Measurements from ENCODE around the gene SLC25A43. TPM values are rescaled to one million over a fixed set of nuclear protein-coding genes. Genes with fewer than 3 reads are reported as not detected.

SLC25A43 gene
- total RNA-seq, 1 donor: 22.0 TPM

GRCh38 chrX:119393144-119393543 lies 6.0 kb upstream of the SLC25A43 start:
- TF ChIP-seq CTCF (IDR thresholded peaks at IDR 0.05; ENCODE audit: insufficient read depth, low read depth, low read length): no peak
- no peak for DNase-seq (ENCODE audit: low read depth)
- H3K4me3 ChIP-seq (ENCODE audit: low read depth, low read length): no peak overlapping the region

GRCh38 chrX:119398587-119398973 lies 556 bp upstream of the SLC25A43 start:
- TF ChIP-seq CTCF (IDR thresholded peaks at IDR 0.05; ENCODE audit: insufficient read depth, low read depth, low read length): no peak
- H3K4me3 ChIP-seq (ENCODE audit: low read depth, low read length): peak overlapping the region; percentile 61
- peak; percentile 55 for DNase-seq (ENCODE audit: low read depth)

GRCh38 chrX:119399772-119400101 lies 601 bp downstream of the SLC25A43 start:
- H3K4me3 ChIP-seq (ENCODE audit: low read depth, low read length): peak overlapping the region; percentile 61
- peak; percentile 22 for DNase-seq (ENCODE audit: low read depth)
- TF ChIP-seq CTCF (IDR thresholded peaks at IDR 0.05; ENCODE audit: insufficient read depth, low read depth, low read length): no peak

GRCh38 chrX:119401569-119401968 lies 2.4 kb downstream of the SLC25A43 start:
- no peak for DNase-seq (ENCODE audit: low read depth)
- TF ChIP-seq CTCF (IDR thresholded peaks at IDR 0.05; ENCODE audit: insufficient read depth, low read depth, low read length): no peak
- no peak overlapping the region for H3K4me3 ChIP-seq (ENCODE audit: low read depth, low read length)

GRCh38 chrX:119402588-119402987 lies 3.5 kb downstream of the SLC25A43 start:
- no peak for TF ChIP-seq CTCF (IDR thresholded peaks at IDR 0.05; ENCODE audit: insufficient read depth, low read depth, low read length)
- no peak for DNase-seq (ENCODE audit: low read depth)
- H3K4me3 ChIP-seq (ENCODE audit: low read depth, low read length): no peak overlapping the region

GRCh38 chrX:119406776-119407175 lies 7.6 kb downstream of the SLC25A43 start:
- DNase-seq (ENCODE audit: low read depth): no peak
- TF ChIP-seq CTCF (IDR thresholded peaks at IDR 0.05; ENCODE audit: insufficient read depth, low read depth, low read length): no peak
- no peak overlapping the region for H3K4me3 ChIP-seq (ENCODE audit: low read depth, low read length)

GRCh38 chrX:119407681-119408080 lies 8.5 kb downstream of the SLC25A43 start:
- TF ChIP-seq CTCF (IDR thresholded peaks at IDR 0.05; ENCODE audit: insufficient read depth, low read depth, low read length): no peak
- no peak for DNase-seq (ENCODE audit: low read depth)
- no peak overlapping the region for H3K4me3 ChIP-seq (ENCODE audit: low read depth, low read length)
